OCI-LY7 (cell line): Measurements from ENCODE around the gene RSPH1. TPM values are rescaled to one million over a fixed set of nuclear protein-coding genes. Genes with fewer than 3 reads are reported as not detected.

Experiments
- BruUV-seq: library from RNA; stranded (reverse); fragments of 400-500 nt; replicated peaks from 2 replicates; lab custom pipeline; 2021; lab: Mats Ljungman, UMichigan
- CTCF ChIA-PET: fragments of 300-600 bp; sonication (Branson Sonifier 250); formaldehyde crosslinking; loops from one replicate; lab custom pipeline; 2022; ENCODE audit warnings: antibody characterized with exemption; ENCODE audit not compliant: unreplicated experiment; lab: Charles Lee
- POLR2A ChIA-PET: fragments of 300-600 bp; sonication (Branson Sonifier 250); formaldehyde crosslinking; loops from one replicate; lab custom pipeline; 2022; ENCODE audit warnings: antibody characterized with exemption; lab: Charles Lee
- DNase-seq: peaks from one replicate; pipeline ENCODE4 v3.0.0-alpha.2; 2015; ENCODE audit warnings: low spot score
- H2AFZ ChIP-seq: fragments of 200-600 bp; sonication (generic), shearing (Covaris generic); 2 replicates; pipeline ENCODE4 v1.6.1; 2014; ENCODE audit warnings: mild to moderate bottlenecking, antibody characterized with exemption, low read length, moderate library complexity
- H3K27ac ChIP-seq: fragments of 200-600 bp; sonication (generic); 2 replicates; pipeline ENCODE4 v1.5.1; 2014; ENCODE audit warnings: mixed run types, low read depth, mild to moderate bottlenecking, moderate library complexity, low read length, inconsistent platforms; ENCODE audit not compliant: poor library complexity, severe bottlenecking
- H3K36me3 ChIP-seq: fragments of 200-600 bp; sonication (generic); 2 replicates; pipeline ENCODE4 v1.6.1; 2014; ENCODE audit warnings: mild to moderate bottlenecking, antibody characterized with exemption, low read length, moderate library complexity, mixed read lengths; ENCODE audit not compliant: insufficient read depth
- H3K4me1 ChIP-seq: fragments of 200-600 bp; sonication (generic); 2 replicates; pipeline ENCODE4 v1.5.1; 2014; ENCODE audit warnings: mild to moderate bottlenecking, low read length; ENCODE audit not compliant: insufficient read depth, poor library complexity, severe bottlenecking
- H3K4me2 ChIP-seq: fragments of 200-600 bp; sonication (generic); 2 replicates; pipeline ENCODE4 v1.6.1; 2014; ENCODE audit warnings: mild to moderate bottlenecking, low read length
- H3K4me3 ChIP-seq: fragments of 200-600 bp; sonication (generic); 2 replicates; pipeline ENCODE4 v1.5.1; 2014; ENCODE audit warnings: mild to moderate bottlenecking, low read depth, low read length; ENCODE audit not compliant: poor library complexity, severe bottlenecking
- H3K79me2 ChIP-seq: fragments of 200-600 bp; sonication (generic); 2 replicates; pipeline ENCODE4 v1.6.1; 2016; ENCODE audit warnings: low read depth, mild to moderate bottlenecking, low read length, moderate library complexity, mixed read lengths; ENCODE audit not compliant: insufficient read depth
- H3K9me2 ChIP-seq: fragments of 200-600 bp; sonication (generic); 2 replicates; pipeline ENCODE4 v1.6.1; 2016; ENCODE audit warnings: mild to moderate bottlenecking, low read length, mixed read lengths; ENCODE audit not compliant: insufficient read depth
- H3K9me3 ChIP-seq: fragments of 200-600 bp; sonication (generic); 2 replicates; pipeline ENCODE4 v1.6.1; 2014; ENCODE audit warnings: mild to moderate bottlenecking, mixed run types, low read length, mixed read lengths
- H4K20me1 ChIP-seq: fragments of 200-600 bp; sonication (generic); 2 replicates; pipeline ENCODE4 v1.6.1; 2014; ENCODE audit warnings: mild to moderate bottlenecking, antibody characterized with exemption, low read length, moderate library complexity, mixed read lengths; ENCODE audit not compliant: insufficient read depth
- CTCF ChIP-seq: fragments of 200-600 bp; sonication (generic); conservative IDR thresholded peaks from 2 replicates; pipeline ENCODE4 v1.5.1; 2014; ENCODE audit warnings: mild to moderate bottlenecking, antibody characterized with exemption, low read length, moderate library complexity, mixed read lengths
- EZH2phosphoT487 ChIP-seq: fragments of 200-600 bp; sonication (generic); IDR thresholded peaks from 2 replicates; pipeline ENCODE4 v1.6.1; 2018; ENCODE audit warnings: low read depth, borderline replicate concordance, mild to moderate bottlenecking, mixed run types, antibody characterized with exemption, low read length, moderate library complexity, mixed read lengths
- intact Hi-C: fragments of 100-400 bp; cut with micrococcal nuclease; formaldehyde crosslinking; loops from one replicate; pipeline ENCODE4 v1.10.0; 2022; ENCODE audit not compliant: unreplicated experiment
- total RNA-seq, 2 experiments: library from RNA; depleted of rRNA in 1 of 2; stranded (reverse); fragments of >200 nt in 1 of 2; shearing (Covaris generic) in 1 of 2; gene quantifications; 2 replicates each; pipeline ENCODE4 v1.2.3, GENCODE V29; 2014 to 2022

Gene RSPH1
- total RNA-seq, 2 experiments from 2014 or later, result 1.9 to 2.5 TPM

- CTCF ChIA-PET, result no interaction called here
- Histone ChIP-seq H2AFZ (no peak overlapping the region), H3K9me3 (no peaks in the 10 kb centered on the region), H4K20me1 (no peaks in the 10 kb centered on the region), H3K4me1 (peaks cover 41% of the 10 kb centered on the region), H3K79me2 (peaks cover 25% of the 10 kb centered on the region; the same call in 1 of the 2 replicates), H3K4me2 (no peak overlapping the region), H3K9me2 (no peaks in the 10 kb centered on the region), H3K36me3 (peaks cover 89% of the 10 kb centered on the region), H3K4me3 (no peak overlapping the region), H3K27ac (no peak overlapping the region)
- POLR2A ChIA-PET, result no interaction called here
- TF ChIP-seq CTCF (no peak), EZH2phosphoT487 (no peak)
- intact Hi-C loops, result no loop called here
- no TSS peak for BruUV-seq
- DNase-seq, result no peak
Measured at GRCh38 chr21:42522271-42522670, 26.2 kb upstream of the RSPH1 start.

GRCh38 chr21:42521805-42522204, 25.8 kb upstream of the RSPH1 start:
- Histone ChIP-seq H3K9me2 (no peaks in the 10 kb centered on the region), H2AFZ (no peak overlapping the region), H3K9me3 (no peaks in the 10 kb centered on the region), H3K27ac (no peak overlapping the region), H4K20me1 (no peaks in the 10 kb centered on the region), H3K4me1 (peaks cover 36% of the 10 kb centered on the region), H3K36me3 (peaks cover 89% of the 10 kb centered on the region), H3K4me3 (no peak overlapping the region), H3K79me2 (peaks cover 21% of the 10 kb centered on the region; the same call in 1 of the 2 replicates), H3K4me2 (no peak overlapping the region)
- ChIA-PET POLR2A (no interaction called here), CTCF (no interaction called here)
- no TSS peak for BruUV-seq
- no peak for DNase-seq
- TF ChIP-seq EZH2phosphoT487 (no peak), CTCF (no peak)
- intact Hi-C loops, result no loop called here

GRCh38 chr21:42521384-42521783, 25.4 kb upstream of the RSPH1 start:
- Histone ChIP-seq H2AFZ (no peak overlapping the region), H4K20me1 (no peaks in the 10 kb centered on the region), H3K79me2 (peaks cover 18% of the 10 kb centered on the region; the same call in 1 of the 2 replicates), H3K9me3 (no peaks in the 10 kb centered on the region), H3K36me3 (peaks cover 86% of the 10 kb centered on the region), H3K9me2 (no peaks in the 10 kb centered on the region), H3K4me1 (peaks cover 32% of the 10 kb centered on the region), H3K27ac (no peak overlapping the region), H3K4me3 (no peak overlapping the region), H3K4me2 (no peak overlapping the region)
- no peak for TF ChIP-seq EZH2phosphoT487
- no peak for TF ChIP-seq CTCF
- DNase-seq, result no peak
- ChIA-PET POLR2A (no interaction called here), CTCF (no interaction called here)
- intact Hi-C loops, result no loop called here
- no TSS peak for BruUV-seq
